Liver (tissue), 9 donors: ENCODE data around the gene PDCD6IP. TPM values are rescaled to one million over a fixed set of nuclear protein-coding genes. Genes with fewer than 3 reads are reported as not detected.

ENCODE experiments used
- DNase-seq: peaks from one replicate; pipeline ENCODE4 v3.0.0-alpha.2; 2017; ENCODE audit warnings: low spot score
- H3K27ac ChIP-seq, 2 donors: one replicate each; pipeline ENCODE4 v1.7.0; 2013; ENCODE audit warnings: inconsistent platforms in 2 of 2, low read length in 2 of 2, control low read depth in 1 of 2, low read depth in 1 of 2, mild to moderate bottlenecking in 1 of 2
- H3K27me3 ChIP-seq, 4 donors: one replicate each; pipeline versions ENCODE4 v1.6.1 to v1.7.0; 2013; ENCODE audit warnings: low read length in 3 of 4, inconsistent platforms in 1 of 4, mild to moderate bottlenecking in 1 of 4, moderate library complexity in 1 of 4; ENCODE audit not compliant: control insufficient read depth in 4 of 4, insufficient read depth in 4 of 4
- H3K36me3 ChIP-seq, 4 donors: one replicate each; pipeline versions ENCODE4 v1.6.1 to v1.7.0; 2013; ENCODE audit warnings: low read length in 3 of 4, mild to moderate bottlenecking in 3 of 4, low read depth in 1 of 4, moderate library complexity in 1 of 4; ENCODE audit not compliant: control insufficient read depth in 4 of 4, insufficient read depth in 3 of 4
- H3K4me1 ChIP-seq, 4 donors: one replicate each; pipeline versions ENCODE4 v1.6.1 to v1.7.0; 2013; ENCODE audit warnings: low read length in 3 of 4, mild to moderate bottlenecking in 3 of 4, moderate library complexity in 1 of 4; ENCODE audit not compliant: control insufficient read depth in 4 of 4, insufficient read depth in 4 of 4
- H3K4me3 ChIP-seq, 3 donors: one replicate each; pipeline versions ENCODE4 v1.6.1 to v1.7.0; 2013; ENCODE audit warnings: low read length in 3 of 3, control low read depth in 1 of 3, low read depth in 1 of 3, mild to moderate bottlenecking in 1 of 3
- H3K9ac ChIP-seq, 2 donors: one replicate each; pipeline ENCODE4 v1.7.0; 2013; ENCODE audit warnings: low read length in 2 of 2, mild to moderate bottlenecking in 2 of 2, moderate library complexity in 2 of 2, control low read depth in 1 of 2, low read depth in 1 of 2
- H3K9me3 ChIP-seq, 4 donors: one replicate each; pipeline versions ENCODE4 v1.6.1 to v1.7.0; 2013; ENCODE audit warnings: low read length in 3 of 4; ENCODE audit not compliant: control insufficient read depth in 4 of 4
- ATF3 ChIP-seq: IDR thresholded peaks from 2 replicates; pipeline ENCODE4 v1.6.1; 2016; ENCODE audit warnings: antibody characterized with exemption
- CTCF ChIP-seq: fragments of 150-350 bp; IDR thresholded peaks from 2 replicates; pipeline ENCODE4 v1.5.1; 2017; ENCODE audit warnings: improper control_type of control experiment, low read depth, low read length; ENCODE audit not compliant: missing input control
- EGR1 ChIP-seq, 2 donors: IDR thresholded peaks; 2 replicates each; pipeline ENCODE4 v1.6.1; 2016 to 2018; ENCODE audit warnings: antibody characterized with exemption in 2 of 2, low read depth in 2 of 2
- FOXA2 ChIP-seq: IDR thresholded peaks from 2 replicates; pipeline ENCODE4 v1.6.1; 2016; ENCODE audit warnings: antibody characterized with exemption
- GABPA ChIP-seq, 2 donors: IDR thresholded peaks in 1 of 2; conservative IDR thresholded peaks in 1 of 2; 2 replicates each; pipeline ENCODE4 v1.6.1; 2016; ENCODE audit warnings: antibody characterized with exemption in 2 of 2, mild to moderate bottlenecking in 1 of 2, moderate library complexity in 1 of 2
- HNF4G ChIP-seq: IDR thresholded peaks from 2 replicates; pipeline ENCODE4 v1.6.1; 2016; ENCODE audit warnings: antibody characterized with exemption
- JUND ChIP-seq, 2 donors: IDR thresholded peaks; 2 replicates each; pipeline ENCODE4 v1.6.1; 2016; ENCODE audit warnings: antibody characterized with exemption in 2 of 2
- MAX ChIP-seq: IDR thresholded peaks from 2 replicates; pipeline ENCODE4 v1.6.1; 2016; ENCODE audit warnings: antibody characterized with exemption
- NR2F2 ChIP-seq: IDR thresholded peaks from 2 replicates; pipeline ENCODE4 v1.6.1; 2016; ENCODE audit warnings: antibody characterized with exemption
- RAD21 ChIP-seq, 2 donors: IDR thresholded peaks; 2 replicates each; pipeline ENCODE4 v1.6.1; 2016; ENCODE audit warnings: antibody characterized with exemption in 2 of 2, mild to moderate bottlenecking in 2 of 2
- REST ChIP-seq: IDR thresholded peaks from 2 replicates; pipeline ENCODE4 v1.6.1; 2016; ENCODE audit warnings: antibody characterized with exemption, mild to moderate bottlenecking
- RXRA ChIP-seq, 2 donors: IDR thresholded peaks; 2 replicates each; pipeline ENCODE4 v1.6.1; 2017 to 2018; ENCODE audit warnings: antibody characterized with exemption in 2 of 2, mild to moderate bottlenecking in 1 of 2
- SP1 ChIP-seq: IDR thresholded peaks from 2 replicates; pipeline ENCODE4 v1.6.1; 2018; ENCODE audit warnings: antibody characterized with exemption, mild to moderate bottlenecking
- TAF1 ChIP-seq: conservative IDR thresholded peaks from 2 replicates; pipeline ENCODE4 v1.6.1; 2016; ENCODE audit warnings: antibody characterized with exemption, mild to moderate bottlenecking
- WGBS: extraction: QIAGEN DNeasy Blood & Tissue Kit; methylation state at CpG from one replicate; pipeline ENCODE4 v1.1.7; 2013; 5-methylcytosine and 5-hydroxymethylcytosine counted together
- polyA plus RNA-seq, 2 donors: library from polyadenylated mRNA; stranded (reverse) in 1 of 2; unstranded in 1 of 2; fragments of 200-250 nt in 1 of 2; fragments of >200 nt in 1 of 2; fragmentation: Nextera tagmentation in 1 of 2; extraction: Ambion mirVana in 1 of 2; gene quantifications; one replicate each; pipeline versions ENCODE4 v1.2.1 to v1.2.3, GENCODE V29; 2013 to 2015
- total RNA-seq, 2 donors: library from RNA; depleted of rRNA; stranded (reverse); fragments of >200 nt; gene quantifications; one replicate each; pipeline ENCODE4 v1.2.3, GENCODE V29; 2014
- donor health status: healthy.
- donor health status: healthy.
- donor health status: healthy.
- donor health status: healthy.
- donor health status: healthy.

The PDCD6IP gene
- total and polyA plus RNA-seq, 4 donors = 31.9 to 73.8 (median 47.9) TPM

GRCh38 chr3:33898901-33899300 is 100.5 kb downstream of the PDCD6IP start:
- Histone ChIP-seq H3K36me3 (no peaks in the 10 kb centered on the region), H3K4me1 (no peaks in the 10 kb centered on the region), H3K9me3 (no peaks in the 10 kb centered on the region), H3K4me3 (no peak overlapping the region), H3K9ac (no peak overlapping the region), H3K27me3 (no peaks in the 10 kb centered on the region), H3K27ac (no peak overlapping the region)
- WGBS = 48% methylated on average over 2 of the region's 2 CpGs
- TF ChIP-seq RXRA (IDR thresholded peaks at IDR 0.05) (no peak), FOXA2 (no peak), GABPA (IDR thresholded peaks at IDR 0.05 in 1 of 2, conservative IDR thresholded peaks at IDR 0.05 in 1 of 2) (no peak), MAX (no peak)
- DNase-seq = no peak

- H3K9ac ChIP-seq = no peak overlapping the region
- no peak for TF ChIP-seq HNF4G
- no peak for TF ChIP-seq TAF1
- no peak for TF ChIP-seq SP1
- no peak for TF ChIP-seq MAX
- TF ChIP-seq RAD21 (IDR thresholded peaks at IDR 0.05) = no peak
- TF ChIP-seq CTCF = no peak
- TF ChIP-seq EGR1 (IDR thresholded peaks at IDR 0.05; ENCODE audit: low read depth in 2 of 2) = no peak
- TF ChIP-seq ATF3 = no peak
- TF ChIP-seq REST = no peak
- no peak for TF ChIP-seq JUND (IDR thresholded peaks at IDR 0.05)
- no peak for TF ChIP-seq NR2F2
- TF ChIP-seq FOXA2 = no peak
Observed at GRCh38 chr3:33900440-33900808, 102.0 kb downstream of the PDCD6IP start.

More at GRCh38 chr3:33900440-33900808, 102.0 kb downstream of the PDCD6IP start:
- H3K27me3 ChIP-seq = no peaks in the 10 kb centered on the region
- H3K4me1 ChIP-seq = no peaks in the 10 kb centered on the region
- H3K36me3 ChIP-seq = no peaks in the 10 kb centered on the region
- H3K9me3 ChIP-seq = no peaks in the 10 kb centered on the region
- H3K27ac ChIP-seq = no peak overlapping the region
- no peak for DNase-seq
- H3K4me3 ChIP-seq = no peak overlapping the region
